ENCODE measurements around the gene VMP1. TPM values are rescaled to one million over a fixed set of nuclear protein-coding genes. Genes with fewer than 3 reads are reported as not detected.
A peak's percentile ranks its signal among the peaks of the same experiment; 100 is the strongest.
"Not testable (repeated sequence)": the region's sequence is repeated elsewhere in the genome, so short reads cannot be mapped to it uniquely, and the experiment has no call there.

The VMP1 gene
- total RNA-seq, 1 experiment from 2014 or later = 72.8 TPM

DNA sequence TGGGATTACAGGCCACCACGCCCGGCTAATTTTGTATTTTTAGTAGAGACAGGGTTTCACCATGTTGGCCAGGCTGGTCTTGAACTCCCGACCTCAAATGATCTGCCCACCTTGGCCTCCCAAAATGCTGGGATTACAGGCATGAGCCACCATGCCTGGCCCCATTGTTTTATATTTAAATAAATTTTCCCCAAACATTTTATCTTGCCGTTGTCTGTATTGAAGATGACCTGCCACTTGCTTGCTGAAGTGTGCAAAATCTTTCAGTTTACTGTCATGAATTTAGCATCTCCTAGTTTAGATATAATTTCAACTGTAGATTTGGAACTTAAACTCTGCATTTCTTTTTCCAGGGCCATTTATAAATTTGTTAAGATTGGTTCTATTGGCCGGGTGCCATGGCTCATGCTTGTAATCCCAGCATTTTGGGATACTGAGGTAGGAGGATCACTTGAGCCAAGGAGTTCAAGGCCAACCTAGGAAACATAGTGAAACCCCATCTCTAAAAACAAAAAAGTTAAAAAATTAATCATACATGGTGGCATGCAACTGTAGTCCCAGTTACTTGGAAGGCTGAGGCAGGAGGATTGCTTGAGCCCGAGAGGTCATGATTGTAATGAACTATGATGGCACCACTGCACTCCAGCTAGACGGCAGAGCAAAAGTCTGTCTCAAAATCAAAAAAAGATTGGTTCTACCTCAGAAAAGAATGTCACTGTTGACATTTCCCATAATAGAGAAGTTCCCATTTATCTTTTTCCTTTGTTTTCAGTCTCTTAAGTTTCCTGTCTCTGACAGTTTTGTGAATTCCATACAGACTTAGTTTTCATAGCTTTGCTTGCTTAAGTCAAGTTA lies 84.4 kb downstream of the VMP1 start:
- ChIA-PET CTCF (no interaction called here), POLR2A (no interaction called here)
- Mint-ChIP-seq H3K9me3 (no peaks in the 10 kb centered on the region), H3K27me3 (ENCODE audit: low read depth) (no peaks in the 10 kb centered on the region), H3K27ac (peak overlapping the region; percentile 60; the same call in 1 of the 2 replicates), H3K4me1 (peaks cover 6% of the 10 kb centered on the region), H3K36me3 (no peaks in the 10 kb centered on the region), H3K4me3 (no peak overlapping the region)
- DNase-seq (ENCODE audit: low spot score) (no peak), ATAC-seq (no peak)
- no peak for TF ChIP-seq NFE2L1 (CRISPR knock-in tag; IDR thresholded peaks at IDR 0.05)
- TF ChIP-seq GABPB1 (CRISPR knock-in tag; IDR thresholded peaks at IDR 0.05) = no peak
- TF ChIP-seq ZNF138 (CRISPR knock-in tag; conservative IDR thresholded peaks at IDR 0.05) = no peak
- TF ChIP-seq SOX15 (CRISPR knock-in tag; IDR thresholded peaks at IDR 0.05) = no peak
- no peak for TF ChIP-seq ZNF532 (CRISPR knock-in tag; IDR thresholded peaks at IDR 0.05; ENCODE audit: borderline replicate concordance)
- no peak for TF ChIP-seq FOXP1 (CRISPR knock-in tag; IDR thresholded peaks at IDR 0.05; ENCODE audit: borderline replicate concordance)
- TF ChIP-seq, protein P1, sequence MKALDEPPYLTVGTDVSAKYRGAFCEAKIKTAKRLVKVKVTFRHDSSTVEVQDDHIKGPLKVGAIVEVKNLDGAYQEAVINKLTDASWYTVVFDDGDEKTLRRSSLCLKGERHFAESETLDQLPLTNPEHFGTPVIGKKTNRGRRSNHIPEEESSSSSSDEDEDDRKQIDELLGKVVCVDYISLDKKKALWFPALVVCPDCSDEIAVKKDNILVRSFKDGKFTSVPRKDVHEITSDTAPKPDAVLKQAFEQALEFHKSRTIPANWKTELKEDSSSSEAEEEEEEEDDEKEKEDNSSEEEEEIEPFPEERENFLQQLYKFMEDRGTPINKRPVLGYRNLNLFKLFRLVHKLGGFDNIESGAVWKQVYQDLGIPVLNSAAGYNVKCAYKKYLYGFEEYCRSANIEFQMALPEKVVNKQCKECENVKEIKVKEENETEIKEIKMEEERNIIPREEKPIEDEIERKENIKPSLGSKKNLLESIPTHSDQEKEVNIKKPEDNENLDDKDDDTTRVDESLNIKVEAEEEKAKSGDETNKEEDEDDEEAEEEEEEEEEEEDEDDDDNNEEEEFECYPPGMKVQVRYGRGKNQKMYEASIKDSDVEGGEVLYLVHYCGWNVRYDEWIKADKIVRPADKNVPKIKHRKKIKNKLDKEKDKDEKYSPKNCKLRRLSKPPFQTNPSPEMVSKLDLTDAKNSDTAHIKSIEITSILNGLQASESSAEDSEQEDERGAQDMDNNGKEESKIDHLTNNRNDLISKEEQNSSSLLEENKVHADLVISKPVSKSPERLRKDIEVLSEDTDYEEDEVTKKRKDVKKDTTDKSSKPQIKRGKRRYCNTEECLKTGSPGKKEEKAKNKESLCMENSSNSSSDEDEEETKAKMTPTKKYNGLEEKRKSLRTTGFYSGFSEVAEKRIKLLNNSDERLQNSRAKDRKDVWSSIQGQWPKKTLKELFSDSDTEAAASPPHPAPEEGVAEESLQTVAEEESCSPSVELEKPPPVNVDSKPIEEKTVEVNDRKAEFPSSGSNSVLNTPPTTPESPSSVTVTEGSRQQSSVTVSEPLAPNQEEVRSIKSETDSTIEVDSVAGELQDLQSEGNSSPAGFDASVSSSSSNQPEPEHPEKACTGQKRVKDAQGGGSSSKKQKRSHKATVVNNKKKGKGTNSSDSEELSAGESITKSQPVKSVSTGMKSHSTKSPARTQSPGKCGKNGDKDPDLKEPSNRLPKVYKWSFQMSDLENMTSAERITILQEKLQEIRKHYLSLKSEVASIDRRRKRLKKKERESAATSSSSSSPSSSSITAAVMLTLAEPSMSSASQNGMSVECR (CRISPR knock-in tag; IDR thresholded peaks at IDR 0.05; ENCODE audit: borderline replicate concordance) = no peak
- no peak for TF ChIP-seq SP1 (CRISPR knock-in tag; conservative IDR thresholded peaks at IDR 0.05)

DNA sequence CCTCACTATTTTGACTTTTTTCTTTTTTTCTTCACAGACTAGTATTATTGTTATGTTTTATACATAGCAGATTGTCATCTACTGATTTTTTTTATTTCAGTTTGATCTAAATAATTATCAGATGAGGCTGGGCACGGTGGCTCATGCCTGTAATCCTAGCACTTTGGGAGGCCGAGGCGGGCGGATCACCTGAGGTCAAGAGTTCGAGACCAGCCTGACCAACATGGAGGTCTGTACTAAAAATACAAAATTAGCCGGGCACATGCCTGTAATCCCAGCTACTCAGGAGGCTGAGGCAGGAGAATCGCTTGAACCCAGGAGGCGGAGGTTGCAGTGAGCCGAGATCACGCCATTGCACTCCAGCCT lies 85.0 kb downstream of the VMP1 start:
- H3K36me3 Mint-ChIP-seq; DNase-seq (ENCODE audit: low spot score); CTCF ChIA-PET; H3K4me3 Mint-ChIP-seq; H3K27me3 Mint-ChIP-seq (ENCODE audit: low read depth); H3K4me1 Mint-ChIP-seq; ATAC-seq; POLR2A ChIA-PET; H3K9me3 Mint-ChIP-seq; H3K27ac Mint-ChIP-seq: not testable (repeated sequence)

DNA sequence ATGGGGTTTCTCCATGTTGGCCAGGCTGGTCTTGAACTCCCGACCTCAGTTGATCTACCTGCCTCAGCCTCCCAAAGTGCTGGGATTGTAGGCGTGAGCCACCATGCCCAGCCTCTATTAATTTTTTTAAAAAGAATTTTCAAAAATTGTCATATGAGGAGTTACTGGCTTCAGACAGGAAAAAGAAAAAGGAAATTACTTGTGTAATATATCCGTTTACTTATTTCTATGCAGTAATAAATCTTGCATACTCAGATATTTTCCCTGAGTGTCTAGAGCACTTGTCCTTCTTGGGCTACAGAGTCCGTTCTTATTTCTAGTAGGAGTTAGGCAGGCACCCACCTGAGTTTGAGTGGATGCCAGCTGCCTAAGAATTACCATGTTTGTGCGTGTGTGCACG lies 85.8 kb downstream of the VMP1 start:
- ChIA-PET POLR2A (no interaction called here), CTCF (no interaction called here)
- Mint-ChIP-seq H3K27me3 (ENCODE audit: low read depth) (no peaks in the 10 kb centered on the region), H3K9me3 (no peaks in the 10 kb centered on the region), H3K27ac (no peak overlapping the region), H3K4me1 (no peaks in the 10 kb centered on the region), H3K4me3 (no peak overlapping the region), H3K36me3 (no peaks in the 10 kb centered on the region)
- no peak for DNase-seq (ENCODE audit: low spot score)
- ATAC-seq = no peak
- TF ChIP-seq NFYB (CRISPR knock-in tag; conservative IDR thresholded peaks at IDR 0.05; ENCODE audit: low read depth) (no peak), SMAD4 (CRISPR knock-in tag; IDR thresholded peaks at IDR 0.05) (no peak), RORB (CRISPR knock-in tag; IDR thresholded peaks at IDR 0.05) (no peak), TCF7 (CRISPR knock-in tag; IDR thresholded peaks at IDR 0.05; ENCODE audit: low read depth) (no peak), JUN (CRISPR knock-in tag; IDR thresholded peaks at IDR 0.05) (no peak), ZNF263 (CRISPR knock-in tag; IDR thresholded peaks at IDR 0.05; ENCODE audit: low read depth) (no peak), ZNF121 (CRISPR knock-in tag; IDR thresholded peaks at IDR 0.05) (no peak), TP53 (CRISPR knock-in tag; IDR thresholded peaks at IDR 0.05) (no peak), ZNF416 (CRISPR knock-in tag; IDR thresholded peaks at IDR 0.05) (no peak), GABPB1 (CRISPR knock-in tag; IDR thresholded peaks at IDR 0.05) (no peak), ESRRA (CRISPR knock-in tag; IDR thresholded peaks at IDR 0.05; ENCODE audit: borderline replicate concordance) (no peak), ZNF671 (CRISPR knock-in tag; IDR thresholded peaks at IDR 0.05) (no peak), ZBTB21 (CRISPR knock-in tag; IDR thresholded peaks at IDR 0.05; ENCODE audit: borderline replicate concordance) (no peak), FOXJ3 (CRISPR knock-in tag; IDR thresholded peaks at IDR 0.05; ENCODE audit: borderline replicate concordance) (no peak), NR1H2 (CRISPR knock-in tag; IDR thresholded peaks at IDR 0.05) (no peak)
- TF ChIP-seq, protein P2, sequence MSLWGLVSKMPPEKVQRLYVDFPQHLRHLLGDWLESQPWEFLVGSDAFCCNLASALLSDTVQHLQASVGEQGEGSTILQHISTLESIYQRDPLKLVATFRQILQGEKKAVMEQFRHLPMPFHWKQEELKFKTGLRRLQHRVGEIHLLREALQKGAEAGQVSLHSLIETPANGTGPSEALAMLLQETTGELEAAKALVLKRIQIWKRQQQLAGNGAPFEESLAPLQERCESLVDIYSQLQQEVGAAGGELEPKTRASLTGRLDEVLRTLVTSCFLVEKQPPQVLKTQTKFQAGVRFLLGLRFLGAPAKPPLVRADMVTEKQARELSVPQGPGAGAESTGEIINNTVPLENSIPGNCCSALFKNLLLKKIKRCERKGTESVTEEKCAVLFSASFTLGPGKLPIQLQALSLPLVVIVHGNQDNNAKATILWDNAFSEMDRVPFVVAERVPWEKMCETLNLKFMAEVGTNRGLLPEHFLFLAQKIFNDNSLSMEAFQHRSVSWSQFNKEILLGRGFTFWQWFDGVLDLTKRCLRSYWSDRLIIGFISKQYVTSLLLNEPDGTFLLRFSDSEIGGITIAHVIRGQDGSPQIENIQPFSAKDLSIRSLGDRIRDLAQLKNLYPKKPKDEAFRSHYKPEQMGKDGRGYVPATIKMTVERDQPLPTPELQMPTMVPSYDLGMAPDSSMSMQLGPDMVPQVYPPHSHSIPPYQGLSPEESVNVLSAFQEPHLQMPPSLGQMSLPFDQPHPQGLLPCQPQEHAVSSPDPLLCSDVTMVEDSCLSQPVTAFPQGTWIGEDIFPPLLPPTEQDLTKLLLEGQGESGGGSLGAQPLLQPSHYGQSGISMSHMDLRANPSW (CRISPR knock-in tag; conservative IDR thresholded peaks at IDR 0.05; ENCODE audit: low read depth) = no peak

All from WTC11 (cell line).